GM21723 (cell line): ENCODE results near the gene GINS2.

ENCODE experiments used
- ATAC-seq: cut with Tn5 transposase; IDR thresholded peaks from one replicate; pipeline ENCODE4 v1.9.1; 2021; ENCODE audit warnings: mild to moderate bottlenecking, moderate library complexity; ENCODE audit not compliant: unreplicated experiment

GINS2 gene

GRCh38 chr16:85670840-85671239 lies 17.9 kb downstream of the GINS2 start:
- ATAC-seq = no peak

- no peak for ATAC-seq
Measured at GRCh38 chr16:85668676-85669424, 19.9 kb downstream of the GINS2 start.

- no peak for ATAC-seq
Measured at GRCh38 chr16:85667841-85668413, 20.8 kb downstream of the GINS2 start.

GRCh38 chr16:85667261-85667660 lies 21.5 kb downstream of the GINS2 start:
- no peak for ATAC-seq

GRCh38 chr16:85665929-85666328 lies 22.8 kb downstream of the GINS2 start:
- no peak for ATAC-seq

- no peak for ATAC-seq
Measured at GRCh38 chr16:85665373-85665740, 23.4 kb downstream of the GINS2 start.

GRCh38 chr16:85664580-85665372 lies 24.0 kb downstream of the GINS2 start:
- ATAC-seq = no peak

- no peak for ATAC-seq
Measured at GRCh38 chr16:85663891-85664321, 24.8 kb downstream of the GINS2 start.

- no peak for ATAC-seq
Measured at GRCh38 chr16:85662976-85663830, 25.6 kb downstream of the GINS2 start.

- ATAC-seq = no peak
Measured at GRCh38 chr16:85662482-85662812, 26.3 kb downstream of the GINS2 start.

GRCh38 chr16:85661740-85662481 lies 26.8 kb downstream of the GINS2 start:
- ATAC-seq = no peak

GRCh38 chr16:85660843-85661739 lies 27.7 kb downstream of the GINS2 start:
- no peak for ATAC-seq

GRCh38 chr16:85659805-85660511 lies 28.8 kb downstream of the GINS2 start:
- ATAC-seq = no peak

GRCh38 chr16:85659336-85659735 lies 29.4 kb downstream of the GINS2 start:
- no peak for ATAC-seq

- ATAC-seq = no peak
Measured at GRCh38 chr16:85658504-85659326, 30.0 kb downstream of the GINS2 start.

- ATAC-seq = no peak
Measured at GRCh38 chr16:85657996-85658395, 30.8 kb downstream of the GINS2 start.

GRCh38 chr16:85657267-85657650 lies 31.5 kb downstream of the GINS2 start:
- no peak for ATAC-seq
